Esophagus muscularis mucosa (tissue), 3 donors: ENCODE results near the gene NNMT.

Experiments
- CTCF ChIP-seq, 3 experiments: fragments of 200-600 bp in 2 of 3; fragments of 450-650 bp in 1 of 3; sonication (generic) in 2 of 3; IDR thresholded peaks; one replicate each; pipeline ENCODE4 v1.5.1; 2017 to 2019; ENCODE audit warnings: antibody characterized with exemption in 3 of 3, mild to moderate bottlenecking in 2 of 3, moderate library complexity in 1 of 3
- POLR2A ChIP-seq: fragments of 450-650 bp; IDR thresholded peaks from one replicate; pipeline ENCODE4 v1.6.1; 2017; ENCODE audit warnings: antibody characterized with exemption, moderate library complexity, mild to moderate bottlenecking, low read depth
- POLR2AphosphoS5 ChIP-seq, 2 donors: sonication (generic); formaldehyde crosslinking; IDR thresholded peaks; one replicate each; pipeline ENCODE4 v1.6.1; 2017; ENCODE audit warnings: antibody characterized with exemption in 2 of 2

GRCh38 chr11:114277637-114278341 is 18.4 kb upstream of the NNMT start:
- no peak for TF ChIP-seq CTCF (IDR thresholded peaks at IDR 0.05)
- TF ChIP-seq POLR2A: no peak
- no peak for TF ChIP-seq POLR2AphosphoS5 (IDR thresholded peaks at IDR 0.05)
